Vagina (tissue), 2 donors: ENCODE data around the gene ELF3. TPM values are rescaled to one million over a fixed set of nuclear protein-coding genes. Genes with fewer than 3 reads are reported as not detected.
"Not testable (repeated sequence)": the region's sequence is repeated elsewhere in the genome, so short reads cannot be mapped to it uniquely, and the experiment has no call there.

Experiments
- DNase-seq, 2 donors: peaks; one replicate each; pipeline ENCODE4 v3.0.0-alpha.2; 2017; ENCODE audit errors: extremely low spot score in 2 of 2
- H3K27ac ChIP-seq: fragments of 200-600 bp; sonication (generic); one replicate; pipeline ENCODE4 v1.5.1; 2019
- H3K27me3 ChIP-seq: fragments of 200-600 bp; sonication (generic); one replicate; pipeline ENCODE4 v1.5.1; 2019
- H3K36me3 ChIP-seq, 2 donors: fragments of 200-600 bp; sonication (generic); one replicate each; pipeline ENCODE4 v1.5.1; 2017 to 2019
- H3K4me1 ChIP-seq: fragments of 200-600 bp; sonication (generic); one replicate; pipeline ENCODE4 v1.5.1; 2019
- H3K4me3 ChIP-seq, 2 donors: fragments of 200-600 bp; sonication (generic); 1 replicate in 1 of 2; 2 replicates in 1 of 2; pipeline ENCODE4 v1.5.1; 2016 to 2019
- H3K9me3 ChIP-seq: fragments of 200-600 bp; sonication (generic); one replicate; pipeline ENCODE4 v1.5.1; 2019
- CTCF ChIP-seq, 3 experiments: fragments of 450-650 bp in 2 of 3; fragments of 200-600 bp in 1 of 3; sonication (generic) in 1 of 3; IDR thresholded peaks; one replicate each; pipeline ENCODE4 v1.5.1; 2017 to 2019; ENCODE audit warnings: antibody characterized with exemption in 3 of 3, mild to moderate bottlenecking in 2 of 3, moderate library complexity in 2 of 3
- POLR2A ChIP-seq, 2 donors: fragments of 450-650 bp; IDR thresholded peaks; one replicate each; pipeline ENCODE4 v1.6.1; 2017; ENCODE audit warnings: antibody characterized with exemption in 2 of 2, mild to moderate bottlenecking in 2 of 2, moderate library complexity in 2 of 2
- POLR2AphosphoS5 ChIP-seq, 2 donors: sonication (generic); formaldehyde crosslinking; IDR thresholded peaks; one replicate each; pipeline ENCODE4 v1.9.0; 2017; ENCODE audit warnings: antibody characterized with exemption in 2 of 2, mild to moderate bottlenecking in 2 of 2, low read depth in 1 of 2; ENCODE audit not compliant: insufficient read depth in 1 of 2
- intact Hi-C: fragments of 100-400 bp; cut with DNase I; formaldehyde crosslinking; loops from one replicate; pipeline ENCODE4 v1.15.1; 2023
- microRNA-seq: library from miRNA; unstranded; fragments of <30 nt; microRNA quantifications from one replicate; pipeline ENCODE4, GENCODE V29; 2017; ENCODE audit warnings: borderline number of aligned reads, borderline replicate concordance
- small RNA-seq: library from RNA; depleted of rRNA; stranded (forward); fragments of <200 nt; gene quantifications from one replicate; pipeline ENCODE3, GENCODE V24; 2016
- total RNA-seq: library from RNA; depleted of rRNA; stranded (reverse); fragments of >200 nt; gene quantifications from one replicate; pipeline ENCODE4 v1.2.3, GENCODE V29; 2016

ELF3 gene
- total RNA-seq, 1 donor from 2014 or later: 287 TPM

GRCh38 chr1:202063093-202063492 lies 52.7 kb downstream of the ELF3 start:
- Histone ChIP-seq H3K4me3 (no peak overlapping the region), H3K27ac (no peak overlapping the region), H3K9me3 (no peaks in the 10 kb centered on the region), H3K4me1 (no peaks in the 10 kb centered on the region), H3K27me3 (no peaks in the 10 kb centered on the region), H3K36me3 (no peaks in the 10 kb centered on the region)
- DNase-seq: no peak
- intact Hi-C loops: no loop called here
- no peak for TF ChIP-seq CTCF (IDR thresholded peaks at IDR 0.05)
- no peak for TF ChIP-seq POLR2A (IDR thresholded peaks at IDR 0.05)
- TF ChIP-seq POLR2AphosphoS5 (IDR thresholded peaks at IDR 0.05; ENCODE audit: insufficient read depth in 1 of 2, low read depth in 1 of 2): no peak

GRCh38 chr1:202064889-202065312 lies 54.5 kb downstream of the ELF3 start:
- H3K27me3 ChIP-seq, H3K4me1 ChIP-seq, H3K36me3 ChIP-seq, H3K27ac ChIP-seq, H3K9me3 ChIP-seq, intact Hi-C loops, DNase-seq, H3K4me3 ChIP-seq: not testable (repeated sequence)

Small RNAs within 50 kb of the gene (microRNA-seq; reads per million reads assigned to microRNA genes)
- gene MIR6740: not detected

Small RNAs within 50 kb of the gene (small RNA-seq; reads per million reads assigned to genes)
- not detected for gene AL691482.1
- not detected for gene AL691482.2
- gene MIR6740: not detected
- not detected for gene RF00156

Other genes starting within 250 kb of the ELF3 start
- gene IPO9, start 181.4 kb upstream of the ELF3 start, total RNA-seq: 12.8 TPM
- 16.2 TPM for gene SHISA4, start 121.7 kb upstream of the ELF3 start, total RNA-seq
- 107 TPM for gene LMOD1, start 64.0 kb upstream of the ELF3 start, total RNA-seq
- 18.9 TPM for gene TIMM17A, start 55.1 kb upstream of the ELF3 start, total RNA-seq
- gene RNPEP, start 27.9 kb upstream of the ELF3 start, total RNA-seq: 97.7 TPM
- 0.25 TPM for gene GPR37L1, start 112.3 kb downstream of the ELF3 start, total RNA-seq
- gene ARL8A, start 134.2 kb downstream of the ELF3 start, total RNA-seq: 25.5 TPM
- gene PTPN7, start 150.0 kb downstream of the ELF3 start, total RNA-seq: 7.9 TPM
- 6.6 TPM for gene LGR6, start 183.2 kb downstream of the ELF3 start, total RNA-seq